ENCODE measurements around the gene TYRO3.
A peak's percentile ranks its signal among the peaks of the same experiment; 100 is the strongest.

DNA sequence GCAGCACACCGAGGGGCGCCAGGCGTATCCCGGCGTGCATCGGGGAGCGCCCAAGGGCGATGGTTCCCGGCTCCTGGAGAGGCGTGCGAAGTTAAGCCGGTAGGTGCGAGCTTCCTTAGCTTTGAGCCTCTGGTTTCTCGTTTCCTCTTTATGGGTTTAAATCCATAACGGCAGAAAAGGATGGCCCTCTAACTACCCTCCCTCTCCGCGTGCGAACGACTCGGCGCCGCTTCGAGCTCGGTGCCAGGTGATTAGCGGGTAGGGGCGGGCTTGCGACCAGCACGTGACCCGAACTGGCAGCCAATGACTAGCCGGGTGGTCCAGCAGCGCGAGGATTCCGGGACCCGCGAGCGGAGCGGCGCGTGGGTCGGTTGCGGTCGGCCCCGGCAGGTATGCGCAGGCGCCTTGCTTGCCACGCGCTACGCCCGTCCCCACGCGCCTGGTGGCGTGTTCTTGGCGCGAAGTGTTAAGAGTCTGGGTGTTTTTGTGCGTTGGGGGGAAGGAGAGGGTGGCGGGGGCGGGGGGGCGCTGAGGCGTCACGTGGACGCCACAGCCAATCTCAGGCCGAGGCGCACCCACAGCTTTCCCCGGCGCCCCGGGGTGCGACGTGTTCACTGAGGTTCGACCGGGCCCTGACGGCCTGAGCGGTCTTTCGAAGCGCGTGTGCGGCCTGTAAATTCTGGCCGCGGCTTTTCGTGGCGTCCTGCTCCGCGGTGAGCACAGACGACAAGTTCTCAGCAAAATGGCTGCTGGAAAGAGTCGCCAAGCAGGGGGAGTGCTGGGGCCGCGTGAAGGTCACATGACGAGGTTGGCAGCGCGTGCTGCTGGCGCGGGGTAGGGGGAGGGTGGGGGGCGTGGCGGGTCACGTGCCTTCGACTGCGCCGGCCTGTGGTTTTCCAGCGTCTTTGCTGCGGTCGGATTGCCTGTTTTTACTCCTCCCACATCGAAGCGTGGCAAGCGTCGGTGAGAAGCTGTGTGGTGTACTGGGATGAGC lies 62.5 kb downstream of the TYRO3 start:
- TF ChIP-seq, protein P1, sequence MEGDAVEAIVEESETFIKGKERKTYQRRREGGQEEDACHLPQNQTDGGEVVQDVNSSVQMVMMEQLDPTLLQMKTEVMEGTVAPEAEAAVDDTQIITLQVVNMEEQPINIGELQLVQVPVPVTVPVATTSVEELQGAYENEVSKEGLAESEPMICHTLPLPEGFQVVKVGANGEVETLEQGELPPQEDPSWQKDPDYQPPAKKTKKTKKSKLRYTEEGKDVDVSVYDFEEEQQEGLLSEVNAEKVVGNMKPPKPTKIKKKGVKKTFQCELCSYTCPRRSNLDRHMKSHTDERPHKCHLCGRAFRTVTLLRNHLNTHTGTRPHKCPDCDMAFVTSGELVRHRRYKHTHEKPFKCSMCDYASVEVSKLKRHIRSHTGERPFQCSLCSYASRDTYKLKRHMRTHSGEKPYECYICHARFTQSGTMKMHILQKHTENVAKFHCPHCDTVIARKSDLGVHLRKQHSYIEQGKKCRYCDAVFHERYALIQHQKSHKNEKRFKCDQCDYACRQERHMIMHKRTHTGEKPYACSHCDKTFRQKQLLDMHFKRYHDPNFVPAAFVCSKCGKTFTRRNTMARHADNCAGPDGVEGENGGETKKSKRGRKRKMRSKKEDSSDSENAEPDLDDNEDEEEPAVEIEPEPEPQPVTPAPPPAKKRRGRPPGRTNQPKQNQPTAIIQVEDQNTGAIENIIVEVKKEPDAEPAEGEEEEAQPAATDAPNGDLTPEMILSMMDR (IDR thresholded peaks at IDR 0.05): no peak
- TF ChIP-seq, protein P2, sequence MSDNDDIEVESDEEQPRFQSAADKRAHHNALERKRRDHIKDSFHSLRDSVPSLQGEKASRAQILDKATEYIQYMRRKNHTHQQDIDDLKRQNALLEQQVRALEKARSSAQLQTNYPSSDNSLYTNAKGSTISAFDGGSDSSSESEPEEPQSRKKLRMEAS (IDR thresholded peaks at IDR 0.05; ENCODE audit: low read depth): peak; percentile 97
- TF ChIP-seq, protein P3, sequence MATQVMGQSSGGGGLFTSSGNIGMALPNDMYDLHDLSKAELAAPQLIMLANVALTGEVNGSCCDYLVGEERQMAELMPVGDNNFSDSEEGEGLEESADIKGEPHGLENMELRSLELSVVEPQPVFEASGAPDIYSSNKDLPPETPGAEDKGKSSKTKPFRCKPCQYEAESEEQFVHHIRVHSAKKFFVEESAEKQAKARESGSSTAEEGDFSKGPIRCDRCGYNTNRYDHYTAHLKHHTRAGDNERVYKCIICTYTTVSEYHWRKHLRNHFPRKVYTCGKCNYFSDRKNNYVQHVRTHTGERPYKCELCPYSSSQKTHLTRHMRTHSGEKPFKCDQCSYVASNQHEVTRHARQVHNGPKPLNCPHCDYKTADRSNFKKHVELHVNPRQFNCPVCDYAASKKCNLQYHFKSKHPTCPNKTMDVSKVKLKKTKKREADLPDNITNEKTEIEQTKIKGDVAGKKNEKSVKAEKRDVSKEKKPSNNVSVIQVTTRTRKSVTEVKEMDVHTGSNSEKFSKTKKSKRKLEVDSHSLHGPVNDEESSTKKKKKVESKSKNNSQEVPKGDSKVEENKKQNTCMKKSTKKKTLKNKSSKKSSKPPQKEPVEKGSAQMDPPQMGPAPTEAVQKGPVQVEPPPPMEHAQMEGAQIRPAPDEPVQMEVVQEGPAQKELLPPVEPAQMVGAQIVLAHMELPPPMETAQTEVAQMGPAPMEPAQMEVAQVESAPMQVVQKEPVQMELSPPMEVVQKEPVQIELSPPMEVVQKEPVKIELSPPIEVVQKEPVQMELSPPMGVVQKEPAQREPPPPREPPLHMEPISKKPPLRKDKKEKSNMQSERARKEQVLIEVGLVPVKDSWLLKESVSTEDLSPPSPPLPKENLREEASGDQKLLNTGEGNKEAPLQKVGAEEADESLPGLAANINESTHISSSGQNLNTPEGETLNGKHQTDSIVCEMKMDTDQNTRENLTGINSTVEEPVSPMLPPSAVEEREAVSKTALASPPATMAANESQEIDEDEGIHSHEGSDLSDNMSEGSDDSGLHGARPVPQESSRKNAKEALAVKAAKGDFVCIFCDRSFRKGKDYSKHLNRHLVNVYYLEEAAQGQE (IDR thresholded peaks at IDR 0.05; ENCODE audit: low read depth, low read length): no peak
- TF ChIP-seq NFIC (IDR thresholded peaks at IDR 0.05; ENCODE audit: borderline replicate concordance) (no peak), RAD21 (IDR thresholded peaks at IDR 0.05; ENCODE audit: low read length) (no peak)
- TF ChIP-seq, protein P4, sequence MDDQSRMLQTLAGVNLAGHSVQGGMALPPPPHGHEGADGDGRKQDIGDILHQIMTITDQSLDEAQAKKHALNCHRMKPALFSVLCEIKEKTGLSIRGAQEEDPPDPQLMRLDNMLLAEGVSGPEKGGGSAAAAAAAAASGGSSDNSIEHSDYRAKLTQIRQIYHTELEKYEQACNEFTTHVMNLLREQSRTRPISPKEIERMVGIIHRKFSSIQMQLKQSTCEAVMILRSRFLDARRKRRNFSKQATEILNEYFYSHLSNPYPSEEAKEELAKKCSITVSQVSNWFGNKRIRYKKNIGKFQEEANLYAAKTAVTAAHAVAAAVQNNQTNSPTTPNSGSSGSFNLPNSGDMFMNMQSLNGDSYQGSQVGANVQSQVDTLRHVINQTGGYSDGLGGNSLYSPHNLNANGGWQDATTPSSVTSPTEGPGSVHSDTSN (IDR thresholded peaks at IDR 0.05): no peak
